SK-N-SH (cell line): ENCODE measurements around the gene YWHAE.

Source experiments
- EP300 ChIP-seq, 2 experiments: IDR thresholded peaks; 2 replicates each; pipeline versions ENCODE4 v1.4.0 to v1.6.1; 2012; ENCODE audit warnings: borderline replicate concordance in 1 of 2, low read depth in 1 of 2, low read length in 1 of 2
- EZH2phosphoT487 ChIP-seq: fragments of 200-600 bp; sonication (generic); IDR thresholded peaks from 2 replicates; pipeline ENCODE4 v1.6.1; 2017; ENCODE audit warnings: low read depth, mixed run types, mild to moderate bottlenecking, antibody characterized with exemption, moderate library complexity, borderline replicate concordance
- MAX ChIP-seq: IDR thresholded peaks from 2 replicates; pipeline ENCODE4 v1.4.0; 2012; ENCODE audit warnings: low read depth
- MXI1 ChIP-seq: IDR thresholded peaks from 2 replicates; pipeline ENCODE4 v1.6.1; 2012; ENCODE audit warnings: mild to moderate bottlenecking, low read depth, low read length, improper control_type of control experiment
- POLR2AphosphoS5 ChIP-seq: IDR thresholded peaks from 2 replicates; pipeline ENCODE4 v1.6.1; 2012; ENCODE audit warnings: low read depth, low read length
- RAD21 ChIP-seq: IDR thresholded peaks from 2 replicates; pipeline ENCODE4 v1.6.1; 2012; ENCODE audit warnings: mild to moderate bottlenecking, low read length
- SMC3 ChIP-seq: IDR thresholded peaks from 2 replicates; pipeline ENCODE4 v1.6.1; 2012; ENCODE audit warnings: low read depth, low read length, improper control_type of control experiment
- USF2 ChIP-seq: fragments of 150-350 bp; IDR thresholded peaks from 2 replicates; pipeline ENCODE4 v1.6.1; 2017; ENCODE audit warnings: antibody characterized with exemption, low read length, low read depth, borderline replicate concordance
- TF ChIP-seq, protein P1 (sequence below): fragments of 200-600 bp; sonication (generic); IDR thresholded peaks from 2 replicates; pipeline ENCODE4 v1.6.1; 2017; ENCODE audit warnings: antibody characterized with exemption, mild to moderate bottlenecking, moderate library complexity

DNA sequence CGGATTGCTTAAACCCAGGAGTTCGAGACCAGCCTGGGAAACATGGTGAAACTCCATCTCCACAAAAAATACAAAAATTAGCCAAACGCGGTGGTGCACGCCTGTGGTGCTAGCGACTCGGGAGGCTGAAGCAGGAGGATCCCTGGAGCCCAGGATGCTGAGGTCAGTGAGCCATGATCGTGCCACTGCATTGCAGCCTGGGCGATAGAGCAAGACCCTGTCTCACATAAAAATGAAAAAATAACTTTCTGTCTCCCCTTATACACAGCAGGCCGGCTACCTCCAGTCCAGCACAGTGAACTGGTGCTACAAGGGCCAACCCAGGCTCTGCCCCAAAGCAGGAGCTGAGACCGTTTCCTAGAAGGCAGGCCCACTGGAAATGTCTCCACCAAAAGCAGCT is 59.7 kb downstream of the YWHAE start:
- no peak for TF ChIP-seq EP300 (IDR thresholded peaks at IDR 0.05; ENCODE audit: borderline replicate concordance in 1 of 2, low read depth in 1 of 2, low read length in 1 of 2)
- TF ChIP-seq RAD21: no peak
- TF ChIP-seq MAX: no peak
- TF ChIP-seq, protein P1, sequence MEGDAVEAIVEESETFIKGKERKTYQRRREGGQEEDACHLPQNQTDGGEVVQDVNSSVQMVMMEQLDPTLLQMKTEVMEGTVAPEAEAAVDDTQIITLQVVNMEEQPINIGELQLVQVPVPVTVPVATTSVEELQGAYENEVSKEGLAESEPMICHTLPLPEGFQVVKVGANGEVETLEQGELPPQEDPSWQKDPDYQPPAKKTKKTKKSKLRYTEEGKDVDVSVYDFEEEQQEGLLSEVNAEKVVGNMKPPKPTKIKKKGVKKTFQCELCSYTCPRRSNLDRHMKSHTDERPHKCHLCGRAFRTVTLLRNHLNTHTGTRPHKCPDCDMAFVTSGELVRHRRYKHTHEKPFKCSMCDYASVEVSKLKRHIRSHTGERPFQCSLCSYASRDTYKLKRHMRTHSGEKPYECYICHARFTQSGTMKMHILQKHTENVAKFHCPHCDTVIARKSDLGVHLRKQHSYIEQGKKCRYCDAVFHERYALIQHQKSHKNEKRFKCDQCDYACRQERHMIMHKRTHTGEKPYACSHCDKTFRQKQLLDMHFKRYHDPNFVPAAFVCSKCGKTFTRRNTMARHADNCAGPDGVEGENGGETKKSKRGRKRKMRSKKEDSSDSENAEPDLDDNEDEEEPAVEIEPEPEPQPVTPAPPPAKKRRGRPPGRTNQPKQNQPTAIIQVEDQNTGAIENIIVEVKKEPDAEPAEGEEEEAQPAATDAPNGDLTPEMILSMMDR: no peak
- no peak for TF ChIP-seq EZH2phosphoT487
- TF ChIP-seq POLR2AphosphoS5: no peak
- no peak for TF ChIP-seq USF2
- TF ChIP-seq SMC3: no peak
- no peak for TF ChIP-seq MXI1
